Panc1 (cell line): ENCODE results near the gene CNN2. TPM values are rescaled to one million over a fixed set of nuclear protein-coding genes. Genes with fewer than 3 reads are reported as not detected.

ENCODE experiments used
- ATAC-seq: fragments of 200-7000 bp; cut with Tn5 transposase; 2 replicates; pipeline ENCODE4 v1.9.1; 2020; ENCODE audit warnings: mild to moderate bottlenecking, moderate library complexity
- BruUV-seq: library from RNA; stranded (reverse); fragments of 400-500 nt; replicated peaks from 2 replicates; lab custom pipeline; 2021; lab: Mats Ljungman, UMichigan
- CTCF ChIA-PET: fragments of 300-600 bp; sonication (Branson Sonifier 250); formaldehyde crosslinking; loops from one replicate; lab custom pipeline; 2022; ENCODE audit warnings: antibody characterized with exemption; lab: Charles Lee
- POLR2A ChIA-PET: fragments of 300-600 bp; sonication (Branson Sonifier 250); formaldehyde crosslinking; loops from one replicate; lab custom pipeline; 2022; ENCODE audit warnings: antibody characterized with exemption; lab: Charles Lee
- DNase-seq: peaks from one replicate; pipeline ENCODE4 v3.0.0-alpha.2; 2010; ENCODE audit warnings: low read depth, low spot score
- H3K27ac ChIP-seq: 2 replicates; pipeline ENCODE4 v1.5.1; 2011; ENCODE audit warnings: mild to moderate bottlenecking, low read length, inconsistent platforms
- H3K27me3 ChIP-seq: fragments of 200-500 bp; sonication (Bioruptor generic); 2 replicates; pipeline ENCODE4 v1.6.0; 2014; ENCODE audit warnings: low read length, inconsistent platforms; ENCODE audit not compliant: control insufficient read depth, insufficient read depth
- H3K36me3 ChIP-seq: fragments of 200-500 bp; sonication (Bioruptor generic); 2 replicates; pipeline ENCODE4 v1.5.1; 2014; ENCODE audit warnings: inconsistent platforms, mild to moderate bottlenecking, low read length, moderate library complexity; ENCODE audit not compliant: control insufficient read depth, insufficient read depth
- H3K4me1 ChIP-seq: 2 replicates; pipeline ENCODE4 v1.5.1; 2011; ENCODE audit warnings: inconsistent platforms, mild to moderate bottlenecking, low read length, moderate library complexity; ENCODE audit not compliant: control insufficient read depth, insufficient read depth
- H3K4me3 ChIP-seq, 2 experiments: 2 replicates each; pipeline ENCODE4 v1.5.1; 2011 to 2012; ENCODE audit warnings: low read depth in 2 of 2, low read length in 2 of 2, mild to moderate bottlenecking in 2 of 2, inconsistent platforms in 1 of 2, moderate library complexity in 1 of 2
- H3K9me3 ChIP-seq: fragments of 200-500 bp; sonication (Bioruptor generic); 2 replicates; pipeline ENCODE4 v1.5.1; 2014; ENCODE audit warnings: low read depth, mild to moderate bottlenecking, inconsistent platforms, low read length, moderate library complexity; ENCODE audit not compliant: control insufficient read depth, insufficient read depth
- CTCF ChIP-seq: fragments of 450-650 bp; IDR thresholded peaks from 2 replicates; pipeline ENCODE4 v1.5.1; 2017; ENCODE audit warnings: mild to moderate bottlenecking
- POLR2AphosphoS5 ChIP-seq: IDR thresholded peaks from 2 replicates; pipeline ENCODE4 v1.6.1; 2012; ENCODE audit warnings: mild to moderate bottlenecking, low read depth, low read length, moderate library complexity
- REST ChIP-seq, 2 experiments: IDR thresholded peaks; 2 replicates each; pipeline ENCODE4 v1.6.1; 2011 to 2012; ENCODE audit warnings: low read depth in 2 of 2, control low read depth in 1 of 2, low read length in 1 of 2, mild to moderate bottlenecking in 1 of 2, moderate library complexity in 1 of 2; ENCODE audit not compliant: insufficient read depth in 1 of 2
- SIN3A ChIP-seq: IDR thresholded peaks from 2 replicates; pipeline ENCODE4 v1.6.1; 2012; ENCODE audit warnings: low read depth, mild to moderate bottlenecking, low read length, moderate library complexity, borderline replicate concordance; ENCODE audit not compliant: insufficient read depth
- TCF7L2 ChIP-seq: IDR thresholded peaks from 2 replicates; pipeline ENCODE4 v1.6.1; 2011; ENCODE audit warnings: mild to moderate bottlenecking, low read depth, low read length, inconsistent platforms
- in situ Hi-C: cut with HindIII; loops from 2 replicates; pipeline ENCODE4 v1.10.0; 2016; ENCODE audit warnings: low sequenced_read_pairs, low pct_unique_long_range_greater_than_20kb
- intact Hi-C: fragments of 100-400 bp; cut with micrococcal nuclease; formaldehyde crosslinking; loops from one replicate; pipeline ENCODE4 v1.10.0; 2022; ENCODE audit not compliant: unreplicated experiment
- total RNA-seq: library from RNA; stranded (reverse); gene quantifications from one replicate; pipeline ENCODE4 v1.2.1, GENCODE V29; 2021; ENCODE audit not compliant: unreplicated experiment

Gene CNN2
- total RNA-seq, 1 experiment from 2014 or later = 203 TPM

- Histone ChIP-seq H3K9me3 (no peaks in the 10 kb centered on the region), H3K4me3 (no peak overlapping the region), H3K4me1 (peaks cover 17% of the 10 kb centered on the region), H3K27ac (no peak overlapping the region), H3K27me3 (no peaks in the 10 kb centered on the region), H3K36me3 (no peaks in the 10 kb centered on the region; the same call in 1 of the 2 replicates)
- no TSS peak for BruUV-seq
- intact Hi-C loops = no loop called here
- POLR2A ChIA-PET = no interaction called here
- DNase-seq (no peak), ATAC-seq (no peak)
- CTCF ChIA-PET = no interaction called here
- TF ChIP-seq SIN3A (no peak), CTCF (no peak), TCF7L2 (no peak), REST (IDR thresholded peaks at IDR 0.05; ENCODE audit: insufficient read depth in 1 of 2, low read depth in 2 of 2, low read length in 1 of 2) (no peak), POLR2AphosphoS5 (no peak)
- in situ Hi-C loops = no loop called here
Observed at GRCh38 chr19:1062387-1063029, 36.1 kb downstream of the CNN2 start.

- CTCF ChIA-PET = interaction anchor here (0.5 to 0.6 kb wide), 2 partner anchors 64 to 178 kb away, joined by 4 to 7 read pairs; partner anchors contain the start of gene ATP5F1D
- BruUV-seq = no TSS peak
- Histone ChIP-seq H3K4me1 (peaks cover 17% of the 10 kb centered on the region), H3K27ac (no peak overlapping the region), H3K4me3 (no peak overlapping the region), H3K27me3 (no peaks in the 10 kb centered on the region), H3K36me3 (no peaks in the 10 kb centered on the region; the same call in 1 of the 2 replicates), H3K9me3 (no peaks in the 10 kb centered on the region)
- in situ Hi-C loops (no loop called here), intact Hi-C loops (no loop called here)
- ATAC-seq (no peak), DNase-seq (no peak)
- POLR2A ChIA-PET = no interaction called here
- TF ChIP-seq TCF7L2 (no peak), REST (IDR thresholded peaks at IDR 0.05; ENCODE audit: insufficient read depth in 1 of 2, low read depth in 2 of 2, low read length in 1 of 2) (no peak), CTCF (no peak), POLR2AphosphoS5 (no peak), SIN3A (no peak)
Observed at GRCh38 chr19:1063030-1063908, 36.9 kb downstream of the CNN2 start.
